Activated CD8-positive, alpha-beta memory T cell treated with anti-CD3 and anti-CD28 coated beads for 36 hours (primary cell): Measurements from ENCODE around the gene HS3ST2. TPM values are rescaled to one million over a fixed set of nuclear protein-coding genes. Genes with fewer than 3 reads are reported as not detected.
"Not testable (repeated sequence)": the region's sequence is repeated elsewhere in the genome, so short reads cannot be mapped to it uniquely, and the experiment has no call there.

Source experiments
- CTCF ChIA-PET: fragments of 350-600 bp; sonication (Branson Sonifier 250); formaldehyde crosslinking; loops from one replicate; lab custom pipeline; 2021; ENCODE audit warnings: antibody characterized with exemption; lab: Charles Lee
- POLR2A ChIA-PET: fragments of 350-600 bp; sonication (Branson Sonifier 250); formaldehyde crosslinking; loops from one replicate; lab custom pipeline; 2021; ENCODE audit warnings: antibody characterized with exemption; lab: Charles Lee
- total RNA-seq, 2 experiments: library from RNA; stranded (reverse); gene quantifications; one replicate each; pipeline ENCODE4 v1.2.3, GENCODE V29; 2021

Gene HS3ST2
- total RNA-seq, 2 experiments from 2014 or later: not detected

- CTCF ChIA-PET: interaction anchor here (0.6 kb wide), 1 partner anchor 105 kb away, joined by 4 read pairs; no protein-coding TSS in a partner anchor
- POLR2A ChIA-PET: no interaction called here
Observed at GRCh38 chr16:22810226-22810625, 3.7 kb upstream of the HS3ST2 start.

DNA sequence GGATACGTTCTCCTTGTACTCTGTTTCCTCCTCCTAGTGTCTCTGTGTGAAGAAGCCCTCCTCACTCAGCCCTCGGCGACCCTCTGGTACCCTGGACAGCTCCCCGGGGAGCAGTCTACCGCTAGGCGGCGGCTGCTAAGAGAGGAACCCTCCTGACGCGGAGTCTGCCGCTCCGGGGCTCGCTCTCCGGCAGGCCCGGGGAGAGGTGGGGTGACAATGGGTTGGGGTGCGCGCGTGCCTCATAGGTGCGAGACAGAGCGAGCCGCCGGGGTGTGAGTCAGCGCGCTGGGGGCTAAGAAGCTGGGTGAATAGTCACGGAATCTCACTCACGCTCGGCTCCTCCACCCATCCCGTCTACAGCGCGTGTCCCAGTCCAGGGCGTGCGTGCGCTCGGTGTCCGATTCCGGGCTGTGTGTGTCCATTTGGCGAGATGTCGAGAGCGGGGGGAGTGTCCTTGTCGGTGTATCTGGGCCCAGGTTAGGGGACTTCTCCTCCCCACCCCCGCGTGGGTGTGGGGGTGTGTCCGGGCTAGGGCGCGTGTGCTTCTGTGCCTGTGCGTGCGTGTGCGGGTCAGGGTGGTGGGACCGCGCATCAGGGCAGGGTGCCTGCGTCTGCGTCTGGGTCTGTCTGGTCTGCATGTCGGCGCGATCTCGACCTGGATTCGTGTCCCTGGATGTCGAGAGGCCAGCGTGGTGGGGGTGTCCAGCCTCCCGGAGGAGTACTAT is 577 bp upstream of the HS3ST2 start:
- POLR2A ChIA-PET: no interaction called here
- CTCF ChIA-PET: no interaction called here

- ChIA-PET CTCF (no interaction called here), POLR2A (no interaction called here)
Observed at GRCh38 chr16:22814711-22815105, 746 bp downstream of the HS3ST2 start.

- ChIA-PET POLR2A (no interaction called here), CTCF (no interaction called here)
Observed at GRCh38 chr16:22815863-22816262, 1.9 kb downstream of the HS3ST2 start.

DNA sequence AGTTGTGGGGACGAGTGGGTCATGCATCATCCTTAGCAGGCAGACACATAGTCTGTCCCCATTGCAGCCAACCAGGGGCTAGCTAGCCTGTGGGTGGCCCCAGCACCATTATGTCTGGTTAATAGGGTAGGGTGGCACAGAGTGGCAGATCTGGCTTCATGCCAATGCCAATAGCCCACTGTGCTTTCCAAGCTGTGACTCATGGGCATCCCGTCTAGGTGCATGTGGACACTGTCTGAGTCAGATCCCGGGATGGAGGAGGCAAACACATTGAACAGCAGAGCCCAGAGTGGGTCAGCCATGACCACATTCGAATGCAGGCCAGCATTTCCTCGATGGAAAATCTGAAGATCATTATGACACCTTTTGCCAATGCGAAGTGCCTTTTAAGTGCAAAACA is 2.5 kb downstream of the HS3ST2 start:
- ChIA-PET CTCF (no interaction called here), POLR2A (no interaction called here)

GRCh38 chr16:22818736-22819135 is 4.8 kb downstream of the HS3ST2 start:
- POLR2A ChIA-PET, CTCF ChIA-PET: not testable (repeated sequence)

- CTCF ChIA-PET: no interaction called here
- POLR2A ChIA-PET: no interaction called here
Observed at GRCh38 chr16:22838681-22839080, 24.7 kb downstream of the HS3ST2 start.

DNA sequence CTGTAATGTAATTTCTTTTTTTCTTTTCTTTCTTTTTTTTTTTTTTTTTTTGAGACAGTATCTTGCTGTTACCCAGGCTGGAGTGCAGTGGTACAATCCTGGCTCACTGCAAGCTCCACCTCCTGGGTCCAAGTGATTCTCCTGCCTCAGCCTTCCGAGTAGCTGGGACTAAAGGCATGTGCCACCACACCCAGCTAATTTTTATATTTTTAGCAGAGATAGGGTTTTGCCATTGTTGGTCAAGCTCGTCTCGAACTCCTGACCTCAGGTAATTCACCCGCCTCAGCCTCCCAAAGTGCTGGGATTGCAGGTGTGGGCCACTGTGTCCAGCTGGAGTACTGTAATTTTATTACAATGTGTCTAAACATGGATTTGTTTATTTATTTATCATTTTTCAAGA is 28.1 kb downstream of the HS3ST2 start:
- CTCF ChIA-PET: not testable (repeated sequence)

DNA sequence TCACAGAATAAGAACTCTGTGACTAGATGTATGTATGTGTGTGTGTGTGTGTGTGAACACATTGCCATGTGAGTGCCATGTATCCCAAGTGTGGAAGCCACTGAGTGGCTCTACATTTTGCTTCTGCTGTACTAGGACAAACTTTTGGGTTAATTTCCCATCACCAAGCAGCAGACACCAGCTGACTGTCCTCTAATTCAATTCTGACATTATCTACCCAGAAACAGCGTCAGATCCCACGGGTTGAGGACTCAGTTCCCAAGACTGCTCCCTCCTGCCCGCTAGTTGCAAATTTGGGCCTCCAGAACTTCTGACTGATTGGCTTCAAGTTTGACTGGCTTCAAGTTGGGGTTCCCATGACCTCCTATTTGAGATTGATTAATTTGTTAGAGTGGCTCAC is 29.2 kb downstream of the HS3ST2 start:
- CTCF ChIA-PET: no interaction called here
- POLR2A ChIA-PET: no interaction called here

More for the DNA sequence above, 28.1 kb downstream of the HS3ST2 start:
- POLR2A ChIA-PET: not testable (repeated sequence)

DNA sequence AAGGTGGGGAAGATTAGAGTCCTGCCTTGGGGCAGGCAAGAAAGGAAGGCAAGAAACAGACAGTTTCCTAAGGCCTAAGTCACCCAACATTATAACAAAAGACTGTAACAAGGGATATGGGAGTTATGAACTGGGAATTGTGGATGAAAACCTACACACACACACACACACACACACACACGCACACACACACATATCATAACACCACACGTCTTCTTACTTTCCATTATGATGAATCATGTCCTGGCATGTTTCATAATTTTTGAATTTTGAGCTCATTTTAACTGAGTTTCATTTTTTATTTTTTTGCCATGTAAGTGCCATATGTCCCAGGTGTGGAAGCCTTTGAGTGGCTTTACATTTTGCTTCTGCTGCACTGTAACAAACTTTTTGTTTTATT is 29.9 kb downstream of the HS3ST2 start:
- ChIA-PET CTCF (no interaction called here), POLR2A (no interaction called here)

DNA sequence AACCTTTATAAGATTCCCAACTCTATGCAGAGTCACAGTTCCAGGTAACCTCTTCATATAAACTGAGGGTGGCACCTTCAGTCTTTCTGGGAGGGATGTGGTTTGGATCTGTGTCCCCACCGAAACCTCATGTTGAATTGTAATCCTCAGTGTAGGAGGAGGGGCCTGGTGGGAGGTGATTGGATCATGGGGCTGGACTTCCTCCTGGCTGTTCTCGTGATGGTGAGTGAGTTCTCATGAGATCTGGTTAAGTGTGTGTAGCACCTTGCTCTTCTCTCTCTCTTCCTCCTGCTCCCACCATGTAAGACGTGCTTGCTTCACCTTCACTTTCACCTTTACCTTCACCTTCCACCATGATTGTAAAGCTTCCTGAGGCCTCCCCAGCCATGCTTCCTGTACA is 30.5 kb downstream of the HS3ST2 start:
- CTCF ChIA-PET: no interaction called here
- POLR2A ChIA-PET: no interaction called here

DNA sequence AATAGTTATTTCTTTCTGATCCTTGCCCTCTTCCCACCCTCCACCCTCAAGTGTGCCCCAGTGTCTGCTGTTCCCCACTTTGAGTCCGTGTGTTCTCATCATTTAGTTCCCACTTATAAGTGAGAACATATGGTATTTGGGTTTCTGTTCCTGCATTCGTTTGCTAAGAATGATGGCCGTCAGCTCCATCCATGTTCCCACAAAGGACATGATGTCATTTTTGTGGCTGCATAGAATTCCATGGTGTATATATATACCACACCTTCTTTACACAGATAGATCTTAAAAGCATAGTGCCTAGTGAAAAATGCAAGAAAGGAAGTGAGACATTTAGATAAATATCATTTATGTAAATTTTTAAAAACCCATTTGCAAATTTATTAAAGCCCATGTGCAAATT is 33.1 kb downstream of the HS3ST2 start:
- CTCF ChIA-PET: no interaction called here

DNA sequence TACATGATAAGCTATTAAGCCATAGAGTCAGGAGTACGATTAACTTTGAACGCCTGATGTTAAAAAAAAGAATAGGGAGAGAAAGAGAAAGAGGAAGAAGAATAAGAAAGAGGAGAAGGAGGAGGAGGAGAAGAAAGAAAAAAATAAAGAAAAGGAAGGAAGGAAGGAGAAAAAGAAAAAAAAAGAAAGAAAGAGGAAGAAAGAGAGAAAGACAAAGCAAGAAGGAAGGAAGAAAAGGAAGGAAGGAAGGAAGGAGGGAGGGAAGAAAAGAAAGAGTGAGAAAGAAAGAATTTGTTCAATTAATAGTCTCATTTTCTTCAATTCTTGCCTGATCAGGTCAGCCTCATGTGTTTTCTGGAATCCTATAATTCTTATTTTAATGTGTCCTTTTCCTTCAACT is 33.7 kb downstream of the HS3ST2 start:
- POLR2A ChIA-PET: no interaction called here
- CTCF ChIA-PET: no interaction called here

More for the DNA sequence above, 33.1 kb downstream of the HS3ST2 start:
- POLR2A ChIA-PET: no interaction called here

DNA sequence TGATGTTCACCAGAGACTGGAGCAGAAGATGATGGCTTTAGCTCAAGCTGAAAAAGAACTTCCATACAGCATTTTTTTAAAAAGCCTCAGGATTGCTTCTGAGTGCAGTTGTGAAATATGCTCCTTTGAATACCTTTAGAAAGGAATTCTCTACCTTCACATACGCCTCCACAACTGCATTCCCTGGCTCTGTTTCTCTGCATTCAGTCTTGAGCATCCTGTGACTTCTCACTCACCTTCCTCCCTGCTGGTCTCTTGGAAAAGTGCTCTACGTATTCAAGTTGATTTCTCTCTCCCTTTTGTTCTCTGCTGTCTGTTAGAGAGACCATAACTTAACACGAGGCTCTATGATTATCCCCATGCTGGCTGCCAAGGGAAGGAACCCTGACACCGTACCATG is 34.5 kb downstream of the HS3ST2 start:
- ChIA-PET CTCF (no interaction called here), POLR2A (no interaction called here)

DNA sequence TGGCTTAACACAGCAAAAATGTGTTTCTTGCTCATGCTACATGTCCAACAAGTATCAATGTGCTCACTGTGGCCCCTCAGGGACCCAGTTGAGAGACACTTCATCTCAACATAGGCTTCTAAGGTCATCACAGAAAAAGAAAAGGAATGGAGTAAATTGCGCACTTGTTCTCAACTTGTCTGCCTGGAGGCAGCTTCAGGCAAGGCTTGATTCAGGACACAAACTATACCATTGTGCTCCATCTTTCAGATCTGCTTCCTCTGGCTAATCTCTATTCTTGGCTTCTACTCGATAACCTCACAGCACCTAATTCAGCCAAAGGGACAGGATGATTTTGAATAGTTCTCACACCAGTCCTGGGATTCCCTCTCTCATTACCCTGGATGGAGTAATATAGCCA is 35.6 kb downstream of the HS3ST2 start:
- CTCF ChIA-PET: no interaction called here
- POLR2A ChIA-PET: no interaction called here

GRCh38 chr16:22855231-22855630 is 41.3 kb downstream of the HS3ST2 start:
- CTCF ChIA-PET: interaction anchor here (0.6 kb wide), 1 partner anchor 271 kb away, joined by 3 read pairs; no protein-coding TSS in a partner anchor
- POLR2A ChIA-PET: no interaction called here

- CTCF ChIA-PET: no interaction called here
- POLR2A ChIA-PET: no interaction called here
Observed at GRCh38 chr16:22857296-22858025, 43.5 kb downstream of the HS3ST2 start.

GRCh38 chr16:22859925-22860324 is 46.0 kb downstream of the HS3ST2 start:
- ChIA-PET CTCF (no interaction called here), POLR2A (no interaction called here)

DNA sequence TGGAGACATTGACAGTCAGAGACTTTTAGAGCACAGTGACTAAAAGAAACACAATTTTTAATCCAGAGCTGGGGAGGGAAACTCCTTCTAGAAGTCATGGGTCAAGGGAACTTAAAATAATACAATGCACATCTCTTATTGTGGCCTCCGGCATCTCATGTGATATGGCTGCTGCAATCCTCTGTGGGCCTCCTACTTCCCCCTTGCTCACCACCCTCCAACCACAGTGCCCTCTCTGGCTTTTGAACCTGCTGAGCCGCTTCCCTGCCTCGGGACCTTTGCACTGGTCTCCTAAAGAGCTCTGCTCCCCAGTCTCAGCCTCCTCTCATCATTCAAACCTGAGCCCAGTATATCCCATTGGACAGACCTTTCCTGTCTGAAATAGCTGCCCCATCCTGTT is 47.6 kb downstream of the HS3ST2 start:
- CTCF ChIA-PET: interaction anchor here (0.5 kb wide), 1 partner anchor 190 kb away, joined by 3 read pairs; no protein-coding TSS in a partner anchor
- POLR2A ChIA-PET: no interaction called here

- ChIA-PET CTCF (interaction anchor here (0.5 kb wide), 1 partner anchor 190 kb away, joined by 3 read pairs; no protein-coding TSS in a partner anchor), POLR2A (no interaction called here)
Observed at GRCh38 chr16:22862046-22862445, 48.1 kb downstream of the HS3ST2 start.

DNA sequence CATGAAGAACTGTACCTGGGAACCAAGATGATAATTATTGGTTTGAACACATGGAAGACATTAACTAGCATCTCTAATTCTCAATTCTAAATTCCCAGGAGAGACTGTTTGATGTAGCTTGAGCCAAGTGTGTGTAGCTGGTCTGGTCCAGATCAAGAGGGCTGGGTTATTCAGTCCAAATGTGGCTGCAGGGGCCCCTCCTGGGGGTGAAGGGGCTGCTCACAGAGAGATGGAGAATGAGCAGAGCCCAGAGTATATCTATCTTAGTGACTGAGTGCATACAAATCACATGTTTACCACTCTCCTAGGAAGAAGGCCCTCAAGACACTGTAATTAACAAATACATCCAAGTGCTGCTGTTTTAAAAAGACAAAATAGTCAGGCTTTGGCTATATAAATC is 50.4 kb downstream of the HS3ST2 start:
- POLR2A ChIA-PET: no interaction called here
- CTCF ChIA-PET: no interaction called here
